HEK293 (cell line): Measurements from ENCODE around the gene ELF1.
A peak's percentile ranks its signal among the peaks of the same experiment; 100 is the strongest.

ENCODE experiments used
- AEBP2 ChIP-seq: fragments of 450-650 bp; formaldehyde crosslinking; IDR thresholded peaks from 2 replicates; pipeline ENCODE4 v1.5.1; 2016; ENCODE audit warnings: missing biosample characterization, missing genetic modification characterization, borderline replicate concordance
- BCL6B ChIP-seq: fragments of 450-650 bp; formaldehyde crosslinking; IDR thresholded peaks from 2 replicates; pipeline ENCODE4 v1.5.1; 2017; ENCODE audit warnings: missing biosample characterization, missing genetic modification characterization
- MYNN ChIP-seq: fragments of 450-650 bp; formaldehyde crosslinking; IDR thresholded peaks from 2 replicates; pipeline ENCODE4 v1.5.1; 2016; ENCODE audit warnings: missing biosample characterization, missing genetic modification characterization, borderline replicate concordance
- OVOL3 ChIP-seq: fragments of 450-650 bp; formaldehyde crosslinking; IDR thresholded peaks from 2 replicates; pipeline ENCODE4 v1.5.1; 2016; ENCODE audit warnings: missing biosample characterization, missing genetic modification characterization
- PRDM2 ChIP-seq: fragments of 450-650 bp; formaldehyde crosslinking; IDR thresholded peaks from 2 replicates; pipeline ENCODE4 v1.5.1; 2016; ENCODE audit warnings: missing biosample characterization, missing genetic modification characterization, borderline replicate concordance
- PRDM4 ChIP-seq: fragments of 450-650 bp; formaldehyde crosslinking; IDR thresholded peaks from 2 replicates; pipeline ENCODE4 v1.5.1; 2017; ENCODE audit warnings: missing biosample characterization, missing genetic modification characterization
- REPIN1 ChIP-seq: fragments of 450-650 bp; formaldehyde crosslinking; IDR thresholded peaks from 2 replicates; pipeline ENCODE4 v1.5.1; 2017; ENCODE audit warnings: missing biosample characterization, missing genetic modification characterization, low read depth
- SP7 ChIP-seq: fragments of 450-650 bp; formaldehyde crosslinking; IDR thresholded peaks from 2 replicates; pipeline ENCODE4 v1.5.1; 2016; ENCODE audit warnings: missing biosample characterization, missing genetic modification characterization
- ZNF10 ChIP-seq: fragments of 450-650 bp; formaldehyde crosslinking; IDR thresholded peaks from 2 replicates; pipeline ENCODE4 v1.5.1; 2017; ENCODE audit warnings: missing biosample characterization, missing genetic modification characterization
- ZNF23 ChIP-seq: fragments of 450-650 bp; formaldehyde crosslinking; IDR thresholded peaks from 2 replicates; pipeline ENCODE4 v1.5.1; 2016; ENCODE audit warnings: missing biosample characterization, missing genetic modification characterization, borderline replicate concordance
- ZNF37A ChIP-seq: fragments of 450-650 bp; IDR thresholded peaks from 2 replicates; pipeline ENCODE4 v1.5.1; 2018; ENCODE audit warnings: missing biosample characterization, missing genetic modification characterization
- ZNF449 ChIP-seq: fragments of 450-650 bp; formaldehyde crosslinking; IDR thresholded peaks from 2 replicates; pipeline ENCODE4 v1.5.1; 2017; ENCODE audit warnings: missing biosample characterization, mild to moderate bottlenecking, missing genetic modification characterization, moderate library complexity
- ZNF513 ChIP-seq: fragments of 450-650 bp; IDR thresholded peaks from 2 replicates; pipeline ENCODE4 v1.5.1; 2018; ENCODE audit warnings: missing biosample characterization, missing genetic modification characterization
- ZNF560 ChIP-seq: fragments of 450-650 bp; formaldehyde crosslinking; IDR thresholded peaks from 2 replicates; pipeline ENCODE4 v1.5.1; 2017; ENCODE audit warnings: missing biosample characterization, missing genetic modification characterization, borderline replicate concordance
- ZNF571 ChIP-seq: fragments of 450-650 bp; formaldehyde crosslinking; IDR thresholded peaks from 2 replicates; pipeline ENCODE4 v1.5.0; 2017; ENCODE audit warnings: missing biosample characterization, missing genetic modification characterization
- ZNF704 ChIP-seq: fragments of 450-650 bp; formaldehyde crosslinking; IDR thresholded peaks from 2 replicates; pipeline ENCODE4 v1.5.1; 2016; ENCODE audit warnings: missing biosample characterization, missing genetic modification characterization

ELF1 gene

GRCh38 chr13:40981361-40981760, 37.8 kb downstream of the ELF1 start (continued):
- TF ChIP-seq ZNF513, result no peak
- no peak for TF ChIP-seq PRDM4 (tag by site-specific recombination)
- TF ChIP-seq ZNF23 (tag by site-specific recombination), result no peak
- TF ChIP-seq OVOL3 (tag by site-specific recombination), result no peak
- no peak for TF ChIP-seq MYNN (tag by site-specific recombination)
- no peak for TF ChIP-seq BCL6B (tag by site-specific recombination)
- no peak for TF ChIP-seq AEBP2 (tag by site-specific recombination)
- TF ChIP-seq SP7, result peak; percentile 41; the same call in 1 of the 2 replicates
- no peak for TF ChIP-seq ZNF560
- TF ChIP-seq ZNF449 (tag by site-specific recombination), result no peak
- no peak for TF ChIP-seq ZNF704
- no peak for TF ChIP-seq REPIN1
- TF ChIP-seq PRDM2 (tag by site-specific recombination), result no peak
- TF ChIP-seq ZNF571 (tag by site-specific recombination), result no peak
- TF ChIP-seq ZNF10 (tag by site-specific recombination), result no peak
- no peak for TF ChIP-seq ZNF37A
